HepG2 (cell line): ENCODE measurements around the gene EPN3. TPM values are rescaled to one million over a fixed set of nuclear protein-coding genes. Genes with fewer than 3 reads are reported as not detected.

Experiments used
- ATAC-seq: fragments of 200-7000 bp; cut with Tn5 transposase; 3 replicates; pipeline ENCODE4 v1.9.1; 2020; ENCODE audit warnings: mild to moderate bottlenecking, moderate library complexity
- BruUV-seq: library from RNA; stranded (reverse); fragments of 400-500 nt; replicated peaks from 2 replicates; lab custom pipeline; 2021; lab: Mats Ljungman, UMichigan
- CTCF ChIA-PET: fragments of 300-600 bp; formaldehyde crosslinking; extraction: SDS; loops from one replicate; lab custom pipeline; 2021; ENCODE audit warnings: low total read pairs, inconsistent platforms, low intra/inter-chr PET ratio; lab: Yijun Ruan, JAX
- POLR2A ChIA-PET: fragments of 350-600 bp; sonication (Branson Sonifier 250); formaldehyde crosslinking; loops from one replicate; lab custom pipeline; 2020; ENCODE audit warnings: antibody characterized with exemption, inconsistent platforms; lab: Yijun Ruan, JAX
- DNase-seq: peaks from one replicate; pipeline ENCODE4 v3.0.0-alpha.2; 2015; ENCODE audit warnings: low spot score
- FAIRE-seq: peaks from 3 replicates; lab custom pipeline; 2011; peaks lifted over from hg19 to GRCh38; lab: Jason Lieb, UNC
- H2AFZ ChIP-seq: one replicate; pipeline ENCODE4 v1.6.1; 2011; ENCODE audit warnings: low read length, inconsistent platforms
- H3K27ac ChIP-seq: fragments of 300-600 bp; 3 replicates; pipeline ENCODE4 v1.8.0; 2011; ENCODE audit warnings: mixed run types, mild to moderate bottlenecking, mixed read lengths, low read length, inconsistent platforms; ENCODE audit not compliant: insufficient read depth; ENCODE audit errors: extremely low read length
- H3K27me3 ChIP-seq, 2 experiments: fragments of 200-600 bp in 1 of 2; 2 replicates in 1 of 2; 3 replicates in 1 of 2; pipeline versions ENCODE4 v1.6.0 to v1.8.0; 2011; ENCODE audit warnings: low read length in 2 of 2, mild to moderate bottlenecking in 2 of 2, moderate library complexity in 2 of 2, inconsistent platforms in 1 of 2; ENCODE audit not compliant: insufficient read depth in 2 of 2, control insufficient read depth in 1 of 2
- H3K36me3 ChIP-seq, 2 experiments: fragments of 200-600 bp in 1 of 2; replicated peaks in 1 of 2; 2 replicates in 1 of 2; 3 replicates in 1 of 2; pipeline versions ENCODE4 v1.5.1 to v1.8.0; 2011; ENCODE audit warnings: low read length in 2 of 2, inconsistent platforms in 1 of 2; ENCODE audit not compliant: insufficient read depth in 2 of 2, control insufficient read depth in 1 of 2
- H3K4me1 ChIP-seq: 2 replicates; pipeline ENCODE4 v1.5.1; 2012; ENCODE audit warnings: low read length, inconsistent platforms; ENCODE audit not compliant: insufficient read depth
- H3K4me2 ChIP-seq: 2 replicates; pipeline ENCODE4 v1.6.0; 2011; ENCODE audit warnings: low read depth, low read length, inconsistent platforms
- H3K4me3 ChIP-seq, 3 experiments: fragments of 200-600 bp in 1 of 3; sonication (generic), shearing (Covaris generic) in 1 of 3; replicated peaks in 1 of 3; 2 replicates each; pipeline ENCODE4 v1.5.1; 2011 to 2016; ENCODE audit warnings: low read length in 3 of 3, inconsistent platforms in 2 of 3, low read depth in 2 of 3, mild to moderate bottlenecking in 2 of 3, control low read depth in 1 of 3, mixed read lengths in 1 of 3; ENCODE audit not compliant: insufficient read depth in 1 of 3
- H3K79me2 ChIP-seq: one replicate; pipeline ENCODE4 v1.6.1; 2011; ENCODE audit warnings: low read length, inconsistent platforms; ENCODE audit not compliant: insufficient read depth
- H3K9ac ChIP-seq: 2 replicates; pipeline ENCODE4 v1.6.0; 2011; ENCODE audit warnings: mild to moderate bottlenecking, low read depth, low read length, inconsistent platforms; ENCODE audit not compliant: insufficient read depth
- H3K9me3 ChIP-seq: 2 replicates; pipeline ENCODE4 v1.5.1; 2012; ENCODE audit warnings: mild to moderate bottlenecking, low read length
- H4K20me1 ChIP-seq: 2 replicates; pipeline ENCODE4 v1.6.0; 2011; ENCODE audit warnings: inconsistent platforms, mild to moderate bottlenecking, low read length, moderate library complexity; ENCODE audit not compliant: insufficient read depth
- HNRNPL ChIP-seq: fragments of 200-400 bp; formaldehyde crosslinking; IDR thresholded peaks from 2 replicates; pipeline ENCODE4 v1.6.1; 2017; ENCODE audit warnings: mild to moderate bottlenecking, low read depth, low read length
- NFATC3 ChIP-seq: sonication (generic); formaldehyde crosslinking; IDR thresholded peaks from 2 replicates; pipeline ENCODE4 v1.5.1; 2020; ENCODE audit warnings: mild to moderate bottlenecking, missing genetic modification reagents
- WGBS: methylation state at CpG from one replicate; pipeline ENCODE4 v1.1.6; 2017; ENCODE audit warnings: low lambda C conversion rate; 5-methylcytosine and 5-hydroxymethylcytosine counted together
- in situ Hi-C: cut with HindIII; loops from 2 replicates; pipeline ENCODE4 v1.10.0; 2017; ENCODE audit warnings: low pct_unique_long_range_greater_than_20kb; ENCODE audit not compliant: extremely low pct_ligation_motif_present
- intact Hi-C: fragments of 100-400 bp; cut with micrococcal nuclease; formaldehyde crosslinking; loops from one replicate; pipeline ENCODE4 v1.10.0; 2022; ENCODE audit not compliant: unreplicated experiment
- polyA plus RNA-seq, 8 experiments: library from polyadenylated mRNA; depleted of rRNA in 3 of 8; stranded (reverse) in 7 of 8; unstranded in 1 of 8; fragments of >200 nt; fragmentation: Illumina TruSeq in 4 of 8; extraction: Trizol in 4 of 8; gene quantifications; 2 replicates each; pipeline versions ENCODE4 v1.2.1 to v1.2.3, GENCODE V29; 2011 to 2016; ENCODE audit warnings: low read depth in 4 of 8, missing spikeins in 1 of 8, mixed read lengths in 1 of 8; ENCODE audit not compliant: insufficient read depth in 1 of 8
- total RNA-seq, 5 experiments: library from RNA; depleted of rRNA; stranded (reverse); fragments of >200 nt; fragmentation: Illumina TruSeq; extraction: Trizol; gene quantifications; 2 replicates each; pipeline ENCODE4 v1.2.3, GENCODE V29; 2016; ENCODE audit warnings: low read depth in 1 of 5
- TF ChIP-seq, protein P1 (sequence below): sonication (generic); formaldehyde crosslinking; IDR thresholded peaks from 2 replicates; pipeline ENCODE4 v1.4.0; 2020; ENCODE audit warnings: missing genetic modification reagents
- TF ChIP-seq, protein P2 (sequence below): sonication (generic); formaldehyde crosslinking; IDR thresholded peaks from 2 replicates; pipeline ENCODE4 v1.5.0; 2020; ENCODE audit warnings: mild to moderate bottlenecking, missing genetic modification reagents, moderate library complexity

EPN3 gene
- total and polyA plus RNA-seq, 2 of the 13 experiments (the other 11 are each of a cell fraction or from before 2014, with no cell fraction given): 0.11 to 0.95 TPM

DNA sequence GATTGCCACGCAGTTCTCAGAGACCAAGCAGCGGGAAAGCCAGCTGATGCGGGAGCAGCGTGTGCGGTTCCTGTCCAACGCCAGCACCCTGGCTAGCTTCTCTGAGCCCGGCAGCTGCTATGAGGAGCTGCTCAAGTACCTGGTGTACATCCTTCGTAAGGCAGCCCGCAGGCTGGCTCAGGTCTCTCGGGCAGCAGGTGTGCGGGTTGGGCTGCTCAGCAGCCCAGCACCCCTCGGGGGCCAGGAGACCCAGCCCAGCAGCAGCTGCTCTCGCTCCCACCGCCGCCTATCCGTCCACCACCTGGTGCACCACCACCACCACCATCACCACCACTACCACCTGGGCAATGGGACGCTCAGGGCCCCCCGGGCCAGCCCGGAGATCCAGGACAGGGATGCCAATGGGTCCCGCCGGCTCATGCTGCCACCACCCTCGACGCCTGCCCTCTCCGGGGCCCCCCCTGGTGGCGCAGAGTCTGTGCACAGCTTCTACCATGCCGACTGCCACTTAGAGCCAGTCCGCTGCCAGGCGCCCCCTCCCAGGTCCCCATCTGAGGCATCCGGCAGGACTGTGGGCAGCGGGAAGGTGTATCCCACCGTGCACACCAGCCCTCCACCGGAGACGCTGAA is 43.2 kb downstream of the EPN3 start:
- H4K20me1 ChIP-seq: no peaks in the 10 kb centered on the region
- H3K79me2 ChIP-seq: no peaks in the 10 kb centered on the region
- ATAC-seq (peak; percentile 68), DNase-seq (no peak), FAIRE-seq (no peak)
- CTCF ChIA-PET: interaction anchor here (1.5 kb wide), 1 partner anchor 25 kb away, joined by 4 read pairs; no protein-coding TSS in a partner anchor
- H3K27me3 ChIP-seq: peaks cover 21 to 89% of the 10 kb centered on the region in 2 experiments
- no peaks in the 10 kb centered on the region for H3K9me3 ChIP-seq
- no peak overlapping the region for H3K4me2 ChIP-seq
- in situ Hi-C loops: no loop called here
- no peak overlapping the region for H3K9ac ChIP-seq
- no peak overlapping the region for H2AFZ ChIP-seq
- no peak overlapping the region for H3K4me3 ChIP-seq
- no peaks in the 10 kb centered on the region for H3K4me1 ChIP-seq
- H3K27ac ChIP-seq: no peak overlapping the region
- TF ChIP-seq, protein P1, sequence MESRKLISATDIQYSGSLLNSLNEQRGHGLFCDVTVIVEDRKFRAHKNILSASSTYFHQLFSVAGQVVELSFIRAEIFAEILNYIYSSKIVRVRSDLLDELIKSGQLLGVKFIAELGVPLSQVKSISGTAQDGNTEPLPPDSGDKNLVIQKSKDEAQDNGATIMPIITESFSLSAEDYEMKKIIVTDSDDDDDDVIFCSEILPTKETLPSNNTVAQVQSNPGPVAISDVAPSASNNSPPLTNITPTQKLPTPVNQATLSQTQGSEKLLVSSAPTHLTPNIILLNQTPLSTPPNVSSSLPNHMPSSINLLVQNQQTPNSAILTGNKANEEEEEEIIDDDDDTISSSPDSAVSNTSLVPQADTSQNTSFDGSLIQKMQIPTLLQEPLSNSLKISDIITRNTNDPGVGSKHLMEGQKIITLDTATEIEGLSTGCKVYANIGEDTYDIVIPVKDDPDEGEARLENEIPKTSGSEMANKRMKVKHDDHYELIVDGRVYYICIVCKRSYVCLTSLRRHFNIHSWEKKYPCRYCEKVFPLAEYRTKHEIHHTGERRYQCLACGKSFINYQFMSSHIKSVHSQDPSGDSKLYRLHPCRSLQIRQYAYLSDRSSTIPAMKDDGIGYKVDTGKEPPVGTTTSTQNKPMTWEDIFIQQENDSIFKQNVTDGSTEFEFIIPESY (CRISPR knock-in tag): 0 out of 2 replicates have a peak, but pooled peaks have one; percentile 40
- TF ChIP-seq, protein P2, sequence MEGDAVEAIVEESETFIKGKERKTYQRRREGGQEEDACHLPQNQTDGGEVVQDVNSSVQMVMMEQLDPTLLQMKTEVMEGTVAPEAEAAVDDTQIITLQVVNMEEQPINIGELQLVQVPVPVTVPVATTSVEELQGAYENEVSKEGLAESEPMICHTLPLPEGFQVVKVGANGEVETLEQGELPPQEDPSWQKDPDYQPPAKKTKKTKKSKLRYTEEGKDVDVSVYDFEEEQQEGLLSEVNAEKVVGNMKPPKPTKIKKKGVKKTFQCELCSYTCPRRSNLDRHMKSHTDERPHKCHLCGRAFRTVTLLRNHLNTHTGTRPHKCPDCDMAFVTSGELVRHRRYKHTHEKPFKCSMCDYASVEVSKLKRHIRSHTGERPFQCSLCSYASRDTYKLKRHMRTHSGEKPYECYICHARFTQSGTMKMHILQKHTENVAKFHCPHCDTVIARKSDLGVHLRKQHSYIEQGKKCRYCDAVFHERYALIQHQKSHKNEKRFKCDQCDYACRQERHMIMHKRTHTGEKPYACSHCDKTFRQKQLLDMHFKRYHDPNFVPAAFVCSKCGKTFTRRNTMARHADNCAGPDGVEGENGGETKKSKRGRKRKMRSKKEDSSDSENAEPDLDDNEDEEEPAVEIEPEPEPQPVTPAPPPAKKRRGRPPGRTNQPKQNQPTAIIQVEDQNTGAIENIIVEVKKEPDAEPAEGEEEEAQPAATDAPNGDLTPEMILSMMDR: peak; percentile 53
- TF ChIP-seq NFATC3 (CRISPR knock-in tag) (no peak), HNRNPL (peak; percentile 84)
- TF ChIP-seq, all 625 proteins: peak for 3
- intact Hi-C loops: no loop called here
- BruUV-seq: no TSS peak
- WGBS: 53% methylated on average over 15 of the region's 33 CpGs
- POLR2A ChIA-PET: interaction anchor here (1.2 kb wide), 1 partner anchor 8 kb away, joined by 3 read pairs; no protein-coding TSS in a partner anchor
- H3K36me3 ChIP-seq: no peaks in the 10 kb centered on the region
